HL-60/S4 treated with retinoic acid at 250 ng/mL for 4 days and 3 days (cell line): ENCODE data around the gene VSTM1.
"Not testable (repeated sequence)": the region's sequence is repeated elsewhere in the genome, so short reads cannot be mapped to it uniquely, and the experiment has no call there.

Experiments
- in situ Hi-C: fragments of 300-500 bp; cut with MboI; formaldehyde crosslinking; loops from 2 replicates; pipeline ENCODE4 v1.7.0; 2022; ENCODE audit warnings: low sequenced_read_pairs

The VSTM1 gene, protein sequence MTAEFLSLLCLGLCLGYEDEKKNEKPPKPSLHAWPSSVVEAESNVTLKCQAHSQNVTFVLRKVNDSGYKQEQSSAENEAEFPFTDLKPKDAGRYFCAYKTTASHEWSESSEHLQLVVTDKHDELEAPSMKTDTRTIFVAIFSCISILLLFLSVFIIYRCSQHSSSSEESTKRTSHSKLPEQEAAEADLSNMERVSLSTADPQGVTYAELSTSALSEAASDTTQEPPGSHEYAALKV

DNA sequence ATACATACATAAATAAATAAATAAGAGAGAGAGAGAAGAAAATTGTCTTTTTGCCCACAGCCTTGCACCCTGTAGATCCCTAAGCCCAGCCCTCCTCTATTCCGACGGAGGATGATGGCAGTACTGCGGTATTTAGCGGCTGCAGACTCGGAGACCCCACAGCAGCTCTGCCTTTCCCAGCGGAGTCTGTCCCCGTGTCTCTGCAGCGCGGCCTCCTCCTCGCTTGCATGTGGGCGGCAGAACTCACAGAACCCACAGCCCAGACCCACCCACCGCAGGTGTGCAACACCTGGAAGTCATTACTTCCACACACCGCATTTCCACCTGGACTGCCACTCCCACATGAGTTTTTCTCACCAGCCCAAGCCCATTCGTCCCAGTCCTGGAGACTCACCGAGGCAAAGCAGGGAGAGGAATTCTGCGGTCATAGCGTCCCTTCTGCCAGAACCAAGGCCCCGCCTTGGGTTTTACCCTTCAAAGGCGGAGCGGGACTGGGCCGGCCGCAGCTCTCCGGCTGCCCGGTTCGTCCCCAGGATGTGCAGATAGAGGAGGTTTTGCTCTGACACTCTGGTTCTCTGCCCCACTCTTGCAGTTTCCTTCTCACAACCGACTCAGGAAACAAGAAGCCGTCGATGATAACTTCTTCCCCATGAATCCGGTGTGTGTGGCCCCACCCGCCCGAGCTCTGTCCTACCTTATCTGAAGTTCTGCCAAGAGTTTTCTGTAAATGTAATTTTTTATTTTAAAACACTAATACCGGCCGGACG, at the start of gene VSTM1:
TSS of gene VSTM1 (minus strand) at position 548 of the 767 bp plus-strand sequence. CDS start at position 428, 120 bp downstream.
- in situ Hi-C loops, result no loop called here

DNA sequence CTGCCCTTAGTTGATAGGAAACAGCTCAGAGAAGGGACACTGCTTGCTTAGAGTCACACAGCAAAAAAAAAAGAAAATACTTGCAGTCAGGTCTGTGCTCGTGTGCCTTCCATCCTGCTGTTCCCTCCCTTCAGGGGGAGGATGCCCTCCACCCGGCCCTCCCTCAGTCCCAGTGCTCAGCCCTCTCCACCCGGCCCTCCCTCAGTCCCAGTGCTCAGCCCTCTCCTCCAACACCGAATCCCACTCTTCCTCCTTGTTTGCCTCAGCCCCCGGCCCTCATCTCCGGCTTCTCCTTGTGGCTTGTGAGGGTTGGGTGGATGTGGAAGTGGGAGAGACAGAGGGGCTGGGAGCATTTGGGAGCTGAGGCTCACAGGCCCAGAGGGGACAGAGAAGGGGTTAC, 46.0 kb upstream of the VSTM1 start:
- in situ Hi-C loops, result no loop called here

DNA sequence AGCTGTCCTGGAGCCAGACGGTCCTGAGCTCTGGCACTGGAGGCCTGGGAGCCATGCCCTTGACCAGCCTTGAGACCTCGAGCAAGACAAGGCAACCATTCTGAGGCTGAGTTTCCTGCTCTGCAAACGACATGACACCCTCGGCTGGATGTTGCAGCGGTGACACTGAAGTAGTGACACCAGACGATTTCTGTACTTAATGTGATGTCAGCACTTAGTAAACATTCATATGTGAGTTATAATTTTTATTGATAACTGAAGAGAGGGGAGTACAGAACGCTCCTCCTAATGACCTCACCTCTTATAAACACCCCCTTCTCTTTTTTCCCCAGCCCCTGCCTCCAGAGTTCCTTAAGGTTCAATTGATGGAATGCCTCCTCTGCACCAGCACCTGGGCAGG, 44.8 kb upstream of the VSTM1 start:
- in situ Hi-C loops, result no loop called here

DNA sequence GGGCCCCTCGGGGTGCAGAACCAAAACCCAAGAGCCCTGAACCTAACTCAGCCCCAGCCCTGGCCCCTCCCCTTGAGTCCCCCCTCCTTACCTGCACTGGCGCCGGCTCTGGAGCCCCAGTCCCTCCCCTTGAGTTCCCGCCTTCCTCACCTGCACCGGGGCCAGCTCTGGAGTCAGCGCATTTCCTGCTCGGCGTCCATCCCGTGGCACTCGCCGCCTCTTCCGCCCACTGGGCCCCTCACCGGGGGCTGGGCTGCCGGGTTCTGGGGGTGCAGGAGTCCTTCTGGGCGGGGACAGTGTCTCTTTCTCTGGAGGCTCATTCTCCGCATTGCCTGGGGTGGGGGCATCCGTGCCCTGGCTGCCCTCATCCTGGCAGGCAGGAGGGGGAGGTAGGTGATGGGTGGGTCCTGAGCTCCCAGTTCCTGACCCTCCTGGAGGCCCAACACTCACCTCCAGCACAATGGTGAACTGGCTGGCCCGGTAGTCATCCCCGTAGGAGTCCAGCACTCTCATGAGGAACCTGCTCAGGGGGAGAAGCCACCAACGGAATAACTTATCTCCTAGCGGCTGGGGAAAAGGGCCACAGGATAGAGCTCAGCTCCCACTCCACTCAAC, 44.3 kb upstream of the VSTM1 start:
- in situ Hi-C loops, result no loop called here

DNA sequence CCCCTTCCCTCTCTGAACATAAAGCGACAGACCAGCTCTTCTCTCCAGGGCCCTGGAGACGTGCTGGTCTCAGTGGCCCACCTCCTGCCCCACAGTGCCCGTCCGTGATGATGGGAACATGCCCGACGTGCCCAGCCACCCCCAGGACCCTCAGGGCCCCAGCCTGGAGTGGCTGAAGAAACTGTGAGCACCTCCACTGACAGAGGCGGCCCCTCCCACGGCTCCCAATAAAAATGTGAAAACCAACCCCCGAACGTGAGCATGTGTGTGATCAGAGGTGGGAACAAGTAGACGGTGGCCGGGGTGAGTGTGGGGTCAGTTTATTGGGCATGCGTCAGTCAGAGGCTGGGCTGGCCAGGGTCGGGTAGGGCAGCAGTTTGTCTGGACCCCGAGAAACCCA, 43.0 kb upstream of the VSTM1 start:
- in situ Hi-C loops, result no loop called here

DNA sequence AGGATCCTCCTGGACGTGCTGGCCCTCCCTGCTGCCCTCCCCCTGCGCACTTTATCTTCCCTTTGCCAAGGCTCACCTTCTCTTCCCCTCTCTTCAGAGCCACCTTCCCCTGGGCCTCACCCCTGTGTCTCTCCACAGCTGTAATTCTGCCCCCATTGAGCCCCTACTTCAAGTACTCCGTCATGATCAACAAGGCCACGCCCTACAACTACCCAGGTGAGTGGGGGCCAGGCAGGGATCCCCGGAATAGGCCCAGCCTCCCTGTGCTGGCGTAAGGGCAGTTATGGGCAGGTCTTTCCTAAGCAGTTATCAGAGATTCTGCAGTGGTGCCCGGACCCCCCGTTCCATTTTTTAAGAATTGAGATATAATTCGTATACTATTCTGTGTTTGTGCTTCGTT, 42.1 kb upstream of the VSTM1 start:
- in situ Hi-C loops, result no loop called here

DNA sequence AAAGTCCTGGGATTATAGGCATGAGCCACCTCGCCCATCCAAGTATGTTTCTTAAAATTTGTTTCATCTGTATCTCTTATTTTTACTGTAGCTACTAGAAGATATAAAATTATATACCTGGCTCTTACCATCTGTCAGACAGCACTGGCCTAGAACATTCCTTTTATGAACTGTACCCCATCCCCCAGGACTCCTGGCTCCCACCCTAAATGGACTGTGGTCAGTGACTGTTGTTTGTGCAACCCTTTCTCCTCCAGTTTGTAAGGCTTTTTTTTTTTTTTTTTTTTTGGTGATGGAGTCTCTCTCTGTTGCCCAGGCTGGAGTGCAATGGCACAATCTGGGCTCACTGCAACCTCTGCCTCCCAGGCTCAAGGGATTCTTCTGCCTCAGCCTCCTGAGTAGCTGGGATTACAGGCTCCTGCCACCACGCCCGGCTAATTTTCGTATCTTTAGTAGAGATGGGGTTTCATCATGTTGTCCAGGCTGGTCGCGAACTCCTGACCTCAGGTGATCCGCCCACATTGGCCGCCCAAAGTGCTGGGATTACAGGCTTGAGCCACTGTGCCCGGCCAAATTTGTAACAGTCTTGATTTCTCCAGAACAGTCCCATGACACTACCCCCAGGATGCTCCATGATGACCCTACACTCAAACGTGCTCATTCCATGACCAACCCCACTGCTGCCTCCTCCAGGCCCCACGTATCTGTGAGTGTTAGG, 41.5 kb upstream of the VSTM1 start:
- in situ Hi-C loops, result no loop called here

DNA sequence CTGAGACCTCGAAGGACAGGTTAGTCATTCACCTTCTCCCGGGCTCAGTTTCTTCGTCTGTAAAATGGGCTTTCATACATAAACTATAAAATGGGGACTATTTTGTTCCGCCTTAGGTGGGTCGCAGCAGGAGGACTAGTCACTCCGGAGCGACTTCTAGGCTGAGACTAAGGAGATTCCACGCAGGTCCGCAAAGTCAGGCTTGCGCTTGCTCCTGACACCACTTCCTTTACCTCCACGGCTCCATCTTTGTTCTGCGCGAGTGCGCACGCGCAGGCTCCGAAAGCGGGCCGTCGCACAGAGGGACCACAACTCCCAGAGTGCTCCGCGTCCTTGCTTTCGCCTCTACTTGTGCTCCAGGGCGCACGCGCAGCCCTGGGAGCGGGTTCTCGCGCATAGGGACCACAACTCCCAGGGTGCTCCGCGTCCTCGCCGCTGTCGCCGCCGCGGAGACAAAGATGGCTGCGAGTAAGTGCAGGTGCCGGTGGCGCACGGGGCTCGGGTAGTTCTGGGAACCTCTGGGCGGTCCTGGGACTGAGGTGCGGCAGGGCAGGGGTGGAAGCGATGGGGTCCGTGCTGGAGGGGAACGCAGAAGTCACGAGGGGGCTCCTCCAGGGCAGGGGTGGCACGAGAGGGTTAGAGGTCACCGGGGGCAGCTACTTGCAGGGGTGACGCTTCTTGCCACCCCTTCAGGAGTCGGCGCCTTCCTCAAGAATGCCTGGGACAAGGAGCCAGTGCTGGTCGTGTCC, 38.9 kb upstream of the VSTM1 start, which contains the start of gene NDUFA3:
TSS of gene NDUFA3 (plus strand) at position 435 of the 749 bp plus-strand sequence. CDS start at position 459, 24 bp downstream.
- in situ Hi-C loops, result no loop called here

DNA sequence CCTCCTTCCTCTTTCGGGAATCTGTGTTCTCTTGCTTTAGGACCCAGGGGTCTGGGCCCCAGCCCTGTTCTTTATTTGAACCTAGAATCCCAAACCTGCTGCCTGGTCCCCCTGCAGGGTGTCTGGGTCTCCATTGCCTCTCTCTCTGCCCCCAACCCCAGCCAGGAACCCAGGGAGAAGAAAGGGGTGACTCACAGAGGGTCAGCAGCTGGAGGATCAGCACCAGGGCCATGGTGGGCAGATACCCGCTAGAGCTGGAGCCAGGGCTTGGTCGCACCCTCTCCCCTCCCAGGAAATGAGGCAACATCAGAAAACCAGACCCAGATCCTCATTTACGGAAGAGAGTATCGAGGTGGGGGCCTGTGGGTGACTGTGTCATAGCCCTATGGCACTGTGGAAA, 36.9 kb upstream of the VSTM1 start, which contains the start of gene OSCAR:
TSS of gene OSCAR (minus strand) at position 243 of the 400 bp plus-strand sequence. CDS start at position 232, 11 bp downstream.
- in situ Hi-C loops, result no loop called here

DNA sequence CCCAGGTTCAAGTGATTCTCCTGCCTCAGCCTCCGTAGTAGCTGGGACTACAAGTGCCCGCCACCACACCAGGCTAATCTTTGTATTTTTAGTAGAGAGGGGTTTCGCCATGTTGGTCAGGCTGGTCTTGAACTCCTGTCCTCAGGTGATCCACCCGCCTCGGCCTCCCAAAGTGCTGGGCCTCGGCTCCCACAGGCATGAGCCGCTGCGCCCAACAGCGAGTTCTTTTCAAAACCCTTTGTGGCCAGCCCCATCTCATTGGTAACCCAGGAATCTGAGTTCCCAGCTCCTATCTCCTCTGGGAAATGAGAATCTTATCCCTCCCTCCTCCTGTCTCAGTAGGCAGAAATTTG, 36.2 kb upstream of the VSTM1 start:
- in situ Hi-C loops, result not testable (repeated sequence)

DNA sequence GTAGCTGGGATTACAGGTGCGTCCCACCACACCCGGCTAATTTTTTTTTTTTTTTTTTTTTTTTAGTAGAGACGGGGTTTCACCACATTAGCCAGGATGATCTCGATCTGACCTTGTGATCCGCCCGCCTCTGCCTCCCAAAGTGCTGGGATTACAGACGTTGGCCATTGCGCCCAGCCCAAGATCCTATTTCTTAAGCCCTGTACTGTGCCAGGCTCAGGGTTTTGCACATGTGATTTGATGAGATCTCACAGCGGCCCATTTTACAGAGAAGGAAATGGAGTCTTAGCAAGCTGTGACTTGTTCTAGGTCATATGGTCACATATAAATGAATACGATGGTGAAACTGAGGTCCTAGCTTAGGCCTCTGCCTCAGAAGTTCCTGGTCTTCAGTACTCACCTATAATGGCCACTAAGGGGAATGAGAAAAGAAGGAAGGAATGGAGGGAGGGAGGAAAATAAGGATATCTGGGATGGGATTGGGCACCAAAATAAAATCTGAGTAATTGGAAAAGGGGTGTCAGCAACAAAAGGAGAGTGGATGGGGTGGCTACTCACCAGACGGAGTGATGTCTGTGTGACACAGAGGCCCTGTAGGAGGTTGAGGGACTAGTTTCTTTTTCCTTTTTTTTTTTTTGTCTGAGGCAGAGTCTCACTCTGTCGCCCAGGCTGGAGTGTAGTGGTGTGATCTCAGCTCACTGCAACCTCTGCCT, 35.6 kb upstream of the VSTM1 start:
- in situ Hi-C loops, result no loop called here

DNA sequence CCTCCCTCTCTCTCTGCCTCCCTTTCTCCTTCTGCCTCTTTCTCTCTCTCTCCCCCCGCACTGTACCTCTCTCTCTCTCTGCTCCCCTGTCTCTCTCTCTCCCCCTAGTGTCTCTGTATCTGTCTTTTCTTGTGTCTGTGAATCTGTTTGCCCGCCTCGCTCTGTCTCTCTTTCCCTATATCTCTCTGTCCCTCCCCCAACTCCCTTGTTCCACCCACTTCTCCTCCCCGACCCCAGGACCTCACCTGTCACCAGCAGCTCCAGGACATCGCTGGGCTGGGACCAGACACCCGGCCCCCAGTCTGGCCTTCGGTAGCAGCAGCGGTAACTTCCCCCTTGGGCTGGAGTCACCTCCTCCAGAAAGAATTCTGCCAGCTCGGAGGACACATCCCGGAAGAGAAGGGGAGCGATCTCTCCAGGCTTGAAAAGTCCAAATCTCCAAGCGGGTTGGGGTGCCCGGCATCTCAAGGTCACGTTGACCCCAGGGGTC, 33.0 kb upstream of the VSTM1 start:
- in situ Hi-C loops, result no loop called here

DNA sequence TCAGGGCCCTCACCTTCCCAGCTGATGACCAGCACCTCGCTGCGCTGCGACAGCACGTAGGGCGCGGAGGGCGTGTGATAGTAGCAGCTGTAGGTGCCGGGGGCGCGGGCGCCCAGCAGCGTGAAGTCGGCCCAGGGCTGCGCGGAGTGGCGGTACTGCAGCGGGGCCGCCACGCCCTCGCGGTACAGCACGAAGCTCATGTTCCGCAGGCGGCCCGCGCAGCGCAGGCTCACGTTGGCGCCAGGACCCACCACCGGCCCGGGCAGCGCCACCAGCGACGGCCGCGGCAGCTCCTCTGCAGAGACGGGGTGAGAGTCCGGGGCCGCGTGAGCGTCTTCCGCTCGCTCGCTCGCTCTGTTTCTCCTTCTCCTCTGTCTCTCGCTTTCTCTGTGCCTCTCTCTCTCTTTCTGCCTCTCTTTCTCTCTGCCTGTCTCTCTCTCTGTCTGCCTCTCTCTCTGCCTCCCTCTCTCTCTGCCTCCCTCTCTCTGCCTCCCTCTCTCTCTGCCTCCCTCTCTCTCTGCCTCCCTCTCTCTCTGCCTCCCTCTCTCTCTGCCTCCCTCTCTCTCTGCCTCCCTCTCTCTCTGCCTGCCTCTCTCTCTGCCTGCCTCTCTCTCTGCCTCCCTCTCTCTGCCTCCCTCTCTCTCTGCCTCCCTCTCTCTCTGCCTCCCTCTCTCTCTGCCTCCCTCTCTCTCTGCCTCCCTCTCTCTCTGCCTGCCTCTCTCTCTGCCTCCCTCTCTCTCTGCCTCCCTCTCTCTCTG, 32.3 kb upstream of the VSTM1 start:
- in situ Hi-C loops, result not testable (repeated sequence)

DNA sequence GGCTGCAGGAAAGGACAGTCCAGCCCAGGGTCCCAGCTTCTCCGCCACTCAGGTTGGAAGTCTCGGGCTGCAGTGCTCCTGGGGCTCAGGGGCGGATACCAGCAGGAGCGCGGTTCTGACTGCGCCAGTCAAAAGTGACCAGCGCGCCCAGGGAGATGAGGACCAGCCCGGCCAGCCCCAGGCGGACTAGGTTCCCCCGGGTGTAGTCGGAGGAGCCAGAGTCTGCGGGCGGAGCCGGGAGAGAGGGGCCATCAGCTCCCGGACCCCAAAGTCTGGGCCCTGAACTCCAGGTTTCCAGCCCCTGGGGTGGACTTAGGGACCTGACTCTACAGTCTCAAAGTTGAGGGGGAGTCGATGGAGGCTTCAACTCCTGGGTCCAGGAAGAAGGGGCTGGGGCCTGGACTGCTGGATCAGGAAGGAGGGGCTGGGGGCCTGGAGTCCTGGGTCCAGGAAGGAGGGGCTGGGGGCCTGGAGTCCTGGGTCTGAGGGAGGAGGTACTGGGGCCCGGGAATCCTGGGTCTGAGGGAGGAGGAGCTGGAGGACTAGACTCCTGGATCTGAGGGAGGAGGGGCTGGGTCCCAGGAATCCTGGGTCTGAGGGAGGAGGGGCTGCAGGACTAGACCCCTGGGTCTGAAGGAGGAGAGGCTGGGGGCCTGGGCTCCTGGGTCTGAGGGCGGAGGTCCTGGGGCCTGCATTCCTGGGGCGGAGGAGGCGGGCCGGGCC, 31.6 kb upstream of the VSTM1 start:
- in situ Hi-C loops, result no loop called here

DNA sequence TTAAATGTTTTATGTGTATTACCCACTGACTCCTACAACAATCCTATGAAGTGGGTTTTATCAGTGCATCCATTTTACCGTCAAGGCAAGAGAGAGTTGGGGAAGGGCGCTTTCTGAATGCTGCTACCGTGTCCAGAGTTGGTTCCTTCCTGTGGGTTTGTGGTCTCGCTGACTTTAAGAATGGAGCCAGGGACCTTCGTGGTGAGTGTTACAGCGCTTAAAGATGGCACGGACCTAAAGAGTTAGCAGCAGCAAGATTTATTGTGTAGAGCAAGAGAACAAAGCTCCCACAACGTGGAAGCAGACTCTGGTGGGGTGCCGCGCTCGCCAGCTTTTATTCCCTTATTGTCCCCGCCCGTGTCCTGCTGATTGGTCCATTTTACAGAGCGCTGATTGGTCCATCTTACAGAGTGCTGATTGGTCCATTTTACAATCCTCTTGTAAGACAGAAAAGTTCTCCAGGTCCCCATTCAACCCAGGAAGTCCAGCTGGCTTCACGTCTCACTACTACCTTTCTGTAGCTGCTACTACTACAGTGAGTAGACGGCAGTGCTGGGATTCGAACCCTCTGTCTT, 30.8 kb upstream of the VSTM1 start:
- in situ Hi-C loops, result no loop called here

DNA sequence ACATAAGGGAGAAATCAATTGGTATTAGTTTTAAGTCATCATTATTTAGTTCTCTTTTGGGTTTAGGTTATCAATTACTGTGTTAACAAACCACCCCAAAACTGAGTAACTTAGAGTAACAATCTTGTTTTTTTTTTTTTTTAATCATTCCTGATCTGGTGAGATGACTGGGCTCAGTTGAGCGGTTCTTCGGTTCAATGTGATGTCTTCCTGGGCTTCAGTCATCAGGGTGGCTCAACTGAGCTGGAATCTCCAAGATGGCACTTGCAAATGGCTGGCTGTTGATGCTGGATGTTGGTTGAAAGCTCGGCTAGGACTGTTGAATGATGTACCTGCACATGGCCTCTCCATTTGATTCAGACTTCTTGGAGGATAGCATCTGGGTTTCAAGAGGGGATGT, 20.7 kb upstream of the VSTM1 start:
- in situ Hi-C loops, result no loop called here

DNA sequence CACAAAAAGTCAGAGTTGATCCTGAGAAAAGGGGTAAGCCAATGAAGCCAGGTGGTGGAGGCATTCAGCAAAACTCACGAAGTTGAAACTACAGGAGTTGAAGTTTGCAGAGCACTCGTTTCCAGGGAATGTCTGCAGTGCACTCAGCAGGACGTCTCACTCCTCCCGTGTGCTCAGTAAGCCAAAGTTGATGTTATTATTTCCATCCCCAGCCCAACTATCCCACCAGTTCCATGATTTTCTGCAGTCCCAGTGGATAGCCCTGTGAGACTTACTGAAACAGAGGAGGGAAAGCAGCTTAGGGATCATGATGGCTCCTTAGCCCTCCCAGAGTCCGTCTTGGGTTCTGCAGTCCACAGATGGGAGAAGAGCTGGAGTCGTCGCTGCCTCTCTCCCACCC, 17.3 kb upstream of the VSTM1 start, which contains the start of gene TARM1:
TSS of gene TARM1 (minus strand) at position 334 of the 400 bp plus-strand sequence. CDS start at position 309, 25 bp downstream.
- in situ Hi-C loops, result no loop called here

DNA sequence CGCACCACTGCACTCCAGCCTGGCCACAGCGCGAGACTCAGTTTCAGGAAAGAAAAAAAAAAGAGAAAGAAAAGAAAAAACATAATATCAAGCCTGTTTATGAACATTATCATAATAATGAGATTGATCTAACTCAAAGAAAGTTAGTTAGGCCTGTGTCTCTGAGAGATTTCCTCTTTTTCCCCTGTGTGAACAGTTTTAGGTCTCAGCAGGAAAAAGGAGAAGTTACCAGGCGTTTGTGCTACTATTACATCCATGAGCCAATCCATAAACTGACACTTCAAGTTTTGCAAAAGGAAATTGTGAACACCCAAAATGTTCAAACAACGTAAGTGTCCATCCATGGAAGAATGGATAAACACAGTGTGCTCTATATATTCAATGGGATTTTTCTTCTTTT, 13.6 kb upstream of the VSTM1 start:
- in situ Hi-C loops, result no loop called here
